HepG2 (cell line): ENCODE data around the gene GRAP. TPM values are rescaled to one million over a fixed set of nuclear protein-coding genes. Genes with fewer than 3 reads are reported as not detected.

Experiments
- ATF1 ChIP-seq: IDR thresholded peaks from 2 replicates; pipeline ENCODE4 v1.6.1; 2016; ENCODE audit warnings: mild to moderate bottlenecking, control low read depth
- HIVEP1 ChIP-seq: sonication (generic); formaldehyde crosslinking; IDR thresholded peaks from 2 replicates; pipeline ENCODE4 v1.4.0; 2020; ENCODE audit warnings: mild to moderate bottlenecking, missing genetic modification reagents
- KDM2A ChIP-seq: sonication (generic); formaldehyde crosslinking; IDR thresholded peaks from 2 replicates; pipeline ENCODE4 v1.4.0; 2020; ENCODE audit warnings: low read depth, missing genetic modification reagents, borderline replicate concordance
- NFE2L1 ChIP-seq: sonication (generic); formaldehyde crosslinking; IDR thresholded peaks from 2 replicates; pipeline ENCODE4 v1.4.0; 2020; ENCODE audit warnings: missing genetic modification reagents, mild to moderate bottlenecking, borderline replicate concordance
- NFYC ChIP-seq: IDR thresholded peaks from 2 replicates; pipeline ENCODE4 v1.6.1; 2016; ENCODE audit warnings: missing genetic modification reagents, missing compliant biosample characterization
- PTBP1 ChIP-seq: fragments of 200-400 bp; formaldehyde crosslinking; IDR thresholded peaks from 2 replicates; pipeline ENCODE4 v1.6.1; 2018; ENCODE audit warnings: low read length, low read depth; ENCODE audit not compliant: poor library complexity, severe bottlenecking
- TAF15 ChIP-seq: fragments of 200-400 bp; formaldehyde crosslinking; IDR thresholded peaks from one replicate; pipeline ENCODE4 v1.6.1; 2018; ENCODE audit warnings: mild to moderate bottlenecking, low read depth, low read length; ENCODE audit not compliant: poor library complexity, severe bottlenecking
- ZFAT ChIP-seq: sonication (generic); formaldehyde crosslinking; conservative IDR thresholded peaks from 2 replicates; pipeline ENCODE4 v1.8.1; 2023; ENCODE audit warnings: missing genetic modification reagents, inconsistent platforms
- ZNF224 ChIP-seq: sonication (generic); formaldehyde crosslinking; IDR thresholded peaks from 2 replicates; pipeline ENCODE4 v1.5.0; 2020; ENCODE audit warnings: mild to moderate bottlenecking, missing genetic modification reagents
- ZNF460 ChIP-seq: sonication (generic); formaldehyde crosslinking; IDR thresholded peaks from 2 replicates; pipeline ENCODE4 v1.5.1; 2020; ENCODE audit warnings: missing genetic modification reagents, mild to moderate bottlenecking, borderline replicate concordance
- ZNF720 ChIP-seq: sonication (generic); formaldehyde crosslinking; IDR thresholded peaks from 2 replicates; pipeline ENCODE4 v1.4.0; 2020; ENCODE audit warnings: missing genetic modification reagents
- ZNF737 ChIP-seq: sonication (generic); formaldehyde crosslinking; IDR thresholded peaks from 2 replicates; pipeline ENCODE4 v1.5.0; 2020; ENCODE audit warnings: missing genetic modification reagents, mild to moderate bottlenecking, borderline replicate concordance
- ZNF766 ChIP-seq: sonication (generic); formaldehyde crosslinking; IDR thresholded peaks from 2 replicates; pipeline ENCODE4 v1.5.0; 2020; ENCODE audit warnings: missing genetic modification reagents, borderline replicate concordance
- ZNF782 ChIP-seq: sonication (generic); formaldehyde crosslinking; IDR thresholded peaks from 2 replicates; pipeline ENCODE4 v1.4.0; 2020; ENCODE audit warnings: missing genetic modification reagents, mild to moderate bottlenecking, borderline replicate concordance
- polyA plus RNA-seq, 8 experiments: library from polyadenylated mRNA; depleted of rRNA in 3 of 8; stranded (reverse) in 7 of 8; unstranded in 1 of 8; fragments of >200 nt; fragmentation: Illumina TruSeq in 4 of 8; extraction: Trizol in 4 of 8; gene quantifications; 2 replicates each; pipeline versions ENCODE4 v1.2.1 to v1.2.3, GENCODE V29; 2011 to 2016; ENCODE audit warnings: low read depth in 4 of 8, missing spikeins in 1 of 8, mixed read lengths in 1 of 8; ENCODE audit not compliant: insufficient read depth in 1 of 8
- total RNA-seq, 5 experiments: library from RNA; depleted of rRNA; stranded (reverse); fragments of >200 nt; fragmentation: Illumina TruSeq; extraction: Trizol; gene quantifications; 2 replicates each; pipeline ENCODE4 v1.2.3, GENCODE V29; 2016; ENCODE audit warnings: low read depth in 1 of 5
- TF ChIP-seq, protein P1 (sequence below), 2 experiments: fragments of 450-650 bp in 1 of 2; sonication (generic) in 1 of 2; formaldehyde crosslinking in 1 of 2; IDR thresholded peaks; 2 replicates each; pipeline versions ENCODE4 v1.6.1 to v1.8.0; 2016 to 2022; ENCODE audit warnings: antibody characterized with exemption in 1 of 2, mild to moderate bottlenecking in 1 of 2, missing genetic modification reagents in 1 of 2

The GRAP gene
- total and polyA plus RNA-seq, 2 of the 13 experiments (the other 11 are each of a cell fraction or from before 2014, with no cell fraction given), result 0.77 to 1.7 TPM

DNA sequence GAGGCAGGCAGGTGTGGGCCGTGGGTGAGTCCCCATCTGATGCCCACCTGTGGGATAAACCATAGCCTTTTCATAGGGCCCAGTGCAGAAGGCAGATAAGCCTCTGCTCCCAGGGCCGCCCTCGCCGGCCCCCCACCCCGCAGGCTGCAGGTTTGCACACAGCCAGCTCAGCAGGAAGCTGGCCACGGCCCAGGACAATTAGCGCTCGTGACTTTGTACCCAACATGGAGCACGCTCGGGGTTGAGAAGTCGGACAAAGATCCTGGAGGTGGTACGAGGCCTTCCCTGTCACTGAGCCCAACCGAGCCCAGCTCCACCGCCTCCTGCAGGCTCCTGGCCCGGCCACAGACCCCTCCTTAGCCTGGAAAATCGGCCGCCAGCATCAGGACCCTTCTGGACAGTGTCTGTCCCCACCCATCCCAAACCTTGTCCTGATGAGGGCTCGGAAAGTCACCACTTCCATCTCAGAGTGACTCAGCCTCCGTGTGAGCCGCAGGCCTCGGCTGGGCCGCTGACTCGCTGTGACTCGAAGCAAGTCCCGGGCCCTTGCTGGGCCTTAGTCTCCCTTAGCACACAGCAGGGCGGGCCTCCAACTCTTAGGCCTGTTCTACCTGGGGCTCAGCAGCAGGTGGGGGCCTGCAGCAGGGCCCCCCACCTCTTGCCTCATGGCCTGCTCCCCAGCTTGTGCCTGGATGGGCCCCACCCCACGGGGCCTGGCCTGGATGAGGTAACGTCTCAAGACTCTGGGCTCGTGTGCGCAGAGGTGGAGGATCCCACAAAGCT, 64.9 kb downstream of the GRAP start (continued):
- TF ChIP-seq, protein P1, sequence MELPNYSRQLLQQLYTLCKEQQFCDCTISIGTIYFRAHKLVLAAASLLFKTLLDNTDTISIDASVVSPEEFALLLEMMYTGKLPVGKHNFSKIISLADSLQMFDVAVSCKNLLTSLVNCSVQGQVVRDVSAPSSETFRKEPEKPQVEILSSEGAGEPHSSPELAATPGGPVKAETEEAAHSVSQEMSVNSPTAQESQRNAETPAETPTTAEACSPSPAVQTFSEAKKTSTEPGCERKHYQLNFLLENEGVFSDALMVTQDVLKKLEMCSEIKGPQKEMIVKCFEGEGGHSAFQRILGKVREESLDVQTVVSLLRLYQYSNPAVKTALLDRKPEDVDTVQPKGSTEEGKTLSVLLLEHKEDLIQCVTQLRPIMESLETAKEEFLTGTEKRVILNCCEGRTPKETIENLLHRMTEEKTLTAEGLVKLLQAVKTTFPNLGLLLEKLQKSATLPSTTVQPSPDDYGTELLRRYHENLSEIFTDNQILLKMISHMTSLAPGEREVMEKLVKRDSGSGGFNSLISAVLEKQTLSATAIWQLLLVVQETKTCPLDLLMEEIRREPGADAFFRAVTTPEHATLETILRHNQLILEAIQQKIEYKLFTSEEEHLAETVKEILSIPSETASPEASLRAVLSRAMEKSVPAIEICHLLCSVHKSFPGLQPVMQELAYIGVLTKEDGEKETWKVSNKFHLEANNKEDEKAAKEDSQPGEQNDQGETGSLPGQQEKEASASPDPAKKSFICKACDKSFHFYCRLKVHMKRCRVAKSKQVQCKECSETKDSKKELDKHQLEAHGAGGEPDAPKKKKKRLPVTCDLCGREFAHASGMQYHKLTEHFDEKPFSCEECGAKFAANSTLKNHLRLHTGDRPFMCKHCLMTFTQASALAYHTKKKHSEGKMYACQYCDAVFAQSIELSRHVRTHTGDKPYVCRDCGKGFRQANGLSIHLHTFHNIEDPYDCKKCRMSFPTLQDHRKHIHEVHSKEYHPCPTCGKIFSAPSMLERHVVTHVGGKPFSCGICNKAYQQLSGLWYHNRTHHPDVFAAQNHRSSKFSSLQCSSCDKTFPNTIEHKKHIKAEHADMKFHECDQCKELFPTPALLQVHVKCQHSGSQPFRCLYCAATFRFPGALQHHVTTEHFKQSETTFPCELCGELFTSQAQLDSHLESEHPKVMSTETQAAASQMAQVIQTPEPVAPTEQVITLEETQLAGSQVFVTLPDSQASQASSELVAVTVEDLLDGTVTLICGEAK (IDR thresholded peaks at IDR 0.05), result no peak
- TF ChIP-seq, protein P1 (CRISPR knock-in tag; IDR thresholded peaks at IDR 0.05), result peak; percentile 66; the same call in 1 of the 2 replicates
- TF ChIP-seq TAF15 (no peak), ZNF224 (CRISPR knock-in tag) (no peak), ATF1 (CRISPR knock-in tag) (no peak), ZNF737 (CRISPR knock-in tag) (no peak), ZNF782 (CRISPR knock-in tag) (0 out of 2 replicates have a peak, but pooled peaks have one; percentile 43), PTBP1 (no peak), ZNF766 (CRISPR knock-in tag) (no peak), ZFAT (CRISPR knock-in tag) (no peak), KDM2A (CRISPR knock-in tag) (peak; percentile 58; the same call in 1 of the 2 replicates), HIVEP1 (CRISPR knock-in tag) (0 out of 2 replicates have a peak, but pooled peaks have one; percentile 15), ZNF720 (CRISPR knock-in tag) (no peak), NFYC (no peak), NFE2L1 (CRISPR knock-in tag) (no peak; the same call in 1 of the 2 replicates), ZNF460 (CRISPR knock-in tag) (no peak)
